Naive thymus-derived CD8-positive, alpha-beta T cell (primary cell): ENCODE measurements around the gene SRGAP1. TPM values are rescaled to one million over a fixed set of nuclear protein-coding genes. Genes with fewer than 3 reads are reported as not detected.

Source experiments
- ATAC-seq, 2 donors: fragments of 150-1000 bp; cut with Tn5 transposase in 1 of 2; sonication (Bioruptor Pico), chemical (Tn5 transposase) in 1 of 2; 1 replicate in 1 of 2; 2 replicates in 1 of 2; pipeline ENCODE4 v1.10.0; 2021; ENCODE audit warnings: mild to moderate bottlenecking in 2 of 2, moderate library complexity in 2 of 2
- POLR2A ChIA-PET: fragments of 350-600 bp; sonication (Branson Sonifier 250); formaldehyde crosslinking; loops from one replicate; lab custom pipeline; 2021; ENCODE audit warnings: antibody characterized with exemption; lab: Charles Lee
- DNase-seq, 10 donors: peaks; one replicate each; pipeline versions ENCODE4 v3.0.0 to v3.0.0-alpha.2; 2020 to 2022
- H3K27ac Mint-ChIP-seq, 10 donors: one replicate each; pipeline ENCODE4 v1.8.0; 2020 to 2022; ENCODE audit warnings: mild to moderate bottlenecking in 10 of 10, mixed read lengths in 10 of 10, moderate library complexity in 4 of 10, inconsistent platforms in 1 of 10
- H3K27me3 Mint-ChIP-seq, 5 donors: one replicate each; pipeline ENCODE4 v1.8.0; 2021 to 2022; ENCODE audit warnings: mixed read lengths in 5 of 5
- H3K36me3 Mint-ChIP-seq, 3 donors: one replicate each; pipeline ENCODE4 v1.8.0; 2020 to 2022; ENCODE audit warnings: mixed read lengths in 3 of 3, mild to moderate bottlenecking in 2 of 3, inconsistent platforms in 1 of 3
- H3K4me1 Mint-ChIP-seq, 4 donors: one replicate each; pipeline ENCODE4 v1.8.0; 2021 to 2022; ENCODE audit warnings: mixed read lengths in 4 of 4
- H3K4me3 Mint-ChIP-seq, 10 donors: one replicate each; pipeline ENCODE4 v1.8.0; 2020 to 2022; ENCODE audit warnings: mild to moderate bottlenecking in 10 of 10, mixed read lengths in 10 of 10, moderate library complexity in 6 of 10, inconsistent platforms in 1 of 10
- H3K9me3 Mint-ChIP-seq, 9 donors: one replicate each; pipeline ENCODE4 v1.8.0; 2020 to 2022; ENCODE audit warnings: mixed read lengths in 9 of 9, mild to moderate bottlenecking in 3 of 9, inconsistent platforms in 1 of 9, moderate library complexity in 1 of 9
- polyA plus RNA-seq, 3 donors: library from polyadenylated mRNA; unstranded; fragments of 300-500 nt; fragmentation: Illumina TruSeq; gene quantifications; one replicate each; pipeline ENCODE4 v1.2.3, GENCODE V29; 2021
- total RNA-seq, 8 experiments: library from RNA in 2 of 8; stranded (reverse) in 2 of 8; gene quantifications; one replicate each; pipeline ENCODE4 v1.2.3 and lab custom pipeline; 2021 to 2026

The SRGAP1 gene
- total RNA-seq (not detected), polyA plus RNA-seq (under 1 TPM; 0.01 to 0.04 (median 0.03) TPM), total RNA-seq (lab: John Stamatoyannopoulos, UW) (0 to 0.26 (median 0.14) reads per million in 6 experiments)

DNA sequence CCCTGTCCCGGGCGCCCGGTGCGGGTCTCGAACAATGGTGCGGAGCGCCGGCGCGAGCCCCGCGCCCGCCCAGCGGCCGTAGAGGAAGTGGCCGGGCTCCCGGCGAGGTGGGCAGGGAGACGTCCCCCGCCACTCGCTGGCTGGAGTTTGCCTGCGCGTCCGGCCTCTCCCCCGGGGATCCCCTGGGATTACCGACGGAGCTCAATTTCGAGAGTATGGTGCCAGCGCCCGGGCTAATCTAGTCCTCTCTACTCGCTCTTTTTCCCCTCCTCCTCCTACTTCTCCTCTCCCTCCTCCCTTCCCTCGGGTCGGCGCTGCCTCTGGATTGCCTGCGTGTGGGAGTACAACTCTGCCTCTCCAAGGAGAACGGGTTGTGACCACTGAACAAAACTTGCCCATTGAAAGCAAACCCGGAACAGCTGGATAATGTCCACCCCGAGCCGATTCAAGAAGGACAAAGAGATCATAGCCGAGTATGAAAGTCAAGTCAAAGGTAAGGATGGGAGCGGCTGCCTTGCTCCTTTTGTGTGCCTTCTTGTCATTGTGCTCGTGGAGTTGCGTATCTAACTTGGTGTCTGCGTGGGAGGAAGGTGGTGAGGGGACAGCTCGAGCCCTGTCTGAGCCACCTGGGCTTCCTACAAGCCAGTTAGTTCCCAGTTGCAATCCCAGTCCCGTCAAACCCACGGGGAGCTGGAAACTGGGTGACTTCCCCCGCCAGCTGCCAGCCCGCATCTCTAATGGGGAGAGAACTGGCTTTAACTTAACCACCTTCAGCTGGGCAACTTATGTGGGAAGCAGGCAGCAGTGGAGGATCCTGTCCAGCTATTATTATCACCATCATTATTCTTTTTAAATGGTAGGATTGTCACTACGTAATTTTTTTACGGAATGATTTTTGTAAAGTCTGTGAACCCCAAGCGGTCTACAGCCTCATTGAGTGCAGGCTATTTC, at the start of gene SRGAP1:
Gene SRGAP1, plus strand, starts transcription at position 310 of the 951 bp plus-strand sequence. Its CDS starts 117 bp downstream, at position 427.
- POLR2A ChIA-PET, result interaction anchor here (0.5 to 1.0 kb wide), 2 partner anchors 306 to 559 kb away, joined by 3 to 6 read pairs; partner anchors contain the start of gene XPOT
- Mint-ChIP-seq H3K27me3 (peaks cover 16 to 29% (median 24%) of the 10 kb centered on the region in 5 donors), H3K9me3 (no peaks in the 10 kb centered on the region), H3K36me3 (no peaks in the 10 kb centered on the region), H3K4me3 (peak within 1 kb of the TSS; percentile 83 to 97 (median 94)), H3K4me1 (peaks cover 5 to 8% (median 7%) of the 10 kb centered on the region in 4 donors), H3K27ac (peak within 1 kb of the TSS in 4 of 10 donors; percentile 34 to 86 (median 81))
- ATAC-seq (peak in 1 of 2 donors; percentile 5), DNase-seq (peak in 4 of 10 donors; percentile 12 to 19 (median 16))

DNA sequence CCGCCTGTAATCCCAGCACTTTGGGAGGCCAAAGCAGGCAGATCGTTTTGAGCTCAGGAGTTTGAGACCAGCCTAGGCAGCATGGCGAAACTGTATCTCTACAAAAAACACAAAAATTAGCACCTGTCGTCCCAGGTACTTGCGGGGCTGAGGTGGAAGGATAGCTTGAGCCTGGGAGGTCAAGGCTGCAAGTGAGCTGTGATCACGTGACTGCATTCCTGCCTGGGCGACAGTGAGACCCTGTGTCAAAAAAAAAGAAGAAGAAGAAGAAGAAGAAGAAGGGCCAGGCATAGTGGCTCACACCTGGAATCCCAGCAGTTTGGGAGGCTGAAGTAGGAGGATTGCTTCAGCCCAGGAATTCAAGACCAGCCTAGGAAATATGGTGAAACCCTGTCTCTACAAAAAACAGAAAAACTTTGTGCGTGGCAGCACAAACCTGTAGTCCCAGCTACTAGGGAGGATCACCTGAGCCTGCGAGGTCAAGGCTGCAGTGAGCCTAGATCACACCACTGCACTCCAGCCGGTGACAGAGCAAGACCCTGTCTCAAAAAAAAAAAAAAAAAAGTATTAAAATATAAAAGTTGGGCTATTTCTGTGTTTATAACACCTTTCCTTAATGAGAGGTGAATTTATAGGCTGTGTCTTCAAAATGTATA, 49.3 kb upstream of the SRGAP1 start:
- Mint-ChIP-seq H3K27me3 (no peaks in the 10 kb centered on the region), H3K4me3 (no peak overlapping the region)

DNA sequence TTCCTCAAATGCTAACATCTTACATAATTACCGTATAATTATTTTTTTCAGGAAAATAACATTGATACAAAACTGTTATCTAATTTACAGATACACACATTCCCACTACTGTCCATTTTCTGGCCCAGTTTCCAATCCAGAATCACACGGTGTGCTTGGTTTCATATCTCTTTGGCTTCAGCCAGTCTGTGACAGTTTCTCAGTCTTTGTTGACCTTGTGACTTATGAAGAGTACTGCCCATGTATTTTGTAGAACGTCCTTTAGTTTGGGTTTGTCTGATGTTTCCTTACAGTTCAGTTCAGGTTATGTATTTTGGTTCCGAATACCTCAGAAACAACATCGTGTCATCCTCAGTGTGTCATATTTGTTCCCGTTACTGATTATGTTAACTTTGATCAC, 48.6 kb upstream of the SRGAP1 start:
- Mint-ChIP-seq H3K36me3 (peaks cover 0 to 11% (median 5%) of the 10 kb centered on the region in 3 donors), H3K4me1 (peaks cover 0 to 2% (median 0%) of the 10 kb centered on the region in 4 donors), H3K9me3 (no peaks in the 10 kb centered on the region), H3K27me3 (no peaks in the 10 kb centered on the region), H3K4me3 (no peak overlapping the region), H3K27ac (peak overlapping the region in 1 of 10 donors; percentile 5)
- ATAC-seq (no peak), DNase-seq (no peak)
- POLR2A ChIA-PET, result no interaction called here

More for the DNA sequence above, 49.3 kb upstream of the SRGAP1 start:
- POLR2A ChIA-PET, result interaction anchor here (0.7 kb wide), 1 partner anchor 30 kb away, joined by 5 read pairs; no protein-coding TSS in a partner anchor
- no peaks in the 10 kb centered on the region for H3K9me3 Mint-ChIP-seq
- H3K27ac Mint-ChIP-seq, result no peak overlapping the region
- H3K36me3 Mint-ChIP-seq, result peaks cover 5 to 19% (median 10%) of the 10 kb centered on the region in 3 donors
- no peak for DNase-seq
- peaks cover 0 to 5% (median 0%) of the 10 kb centered on the region in 4 donors for H3K4me1 Mint-ChIP-seq
- no peak for ATAC-seq

DNA sequence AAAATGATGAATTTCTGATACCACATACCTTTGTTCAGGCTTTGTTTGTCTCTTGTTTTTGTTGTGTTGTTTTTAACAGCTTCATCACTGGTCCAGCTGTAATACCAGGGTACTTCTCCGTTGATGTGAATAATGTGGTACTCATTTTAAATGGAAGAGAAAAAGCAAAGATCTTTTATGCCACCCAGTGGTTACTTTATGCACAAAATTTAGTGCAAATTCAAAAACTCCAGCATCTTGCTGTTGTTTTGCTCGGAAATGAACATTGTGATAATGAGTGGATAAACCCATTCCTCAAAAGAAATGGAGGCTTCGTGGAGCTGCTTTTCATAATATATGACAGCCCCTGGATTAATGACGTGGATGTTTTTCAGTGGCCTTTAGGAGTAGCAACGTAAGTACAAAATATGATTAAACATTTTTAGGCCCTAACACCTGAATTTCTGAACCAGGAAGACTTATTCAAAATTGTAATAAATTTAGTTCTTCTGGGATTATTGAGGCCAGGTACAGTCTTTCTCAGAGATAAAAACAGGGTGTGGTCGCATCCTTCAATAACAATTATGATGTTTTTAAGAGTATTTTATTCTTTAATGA, 42.4 kb upstream of the SRGAP1 start:
- no peak overlapping the region for H3K4me3 Mint-ChIP-seq
- no peaks in the 10 kb centered on the region for H3K27me3 Mint-ChIP-seq
- H3K27ac Mint-ChIP-seq, result no peak overlapping the region
- ATAC-seq (no peak), DNase-seq (peak in 3 of 10 donors; percentile 25 to 32 (median 31))
- POLR2A ChIA-PET, result no interaction called here
- no peaks in the 10 kb centered on the region for H3K9me3 Mint-ChIP-seq
- peaks cover 0 to 16% (median 1%) of the 10 kb centered on the region in 3 donors for H3K36me3 Mint-ChIP-seq
- H3K4me1 Mint-ChIP-seq, result peaks cover 0 to 2% (median 0%) of the 10 kb centered on the region in 4 donors

DNA sequence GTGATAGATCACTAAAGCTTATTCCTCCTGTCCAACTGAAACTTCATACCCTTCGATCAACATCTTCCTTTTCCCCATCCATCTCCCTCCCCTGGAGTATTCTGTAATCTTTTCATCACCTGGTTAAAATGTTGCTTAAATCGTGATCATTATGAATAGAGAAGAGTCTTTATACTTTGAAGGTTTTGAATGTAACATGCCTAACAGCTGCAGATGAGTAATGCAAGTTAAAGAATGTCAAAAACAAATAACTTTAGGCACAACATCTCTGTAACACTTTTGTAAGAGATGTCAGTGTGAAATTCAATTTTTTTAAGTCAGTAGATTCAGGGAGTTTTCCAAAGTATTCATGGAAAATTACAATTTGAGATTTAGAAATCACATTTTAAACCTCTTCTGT, 39.8 kb upstream of the SRGAP1 start:
- Mint-ChIP-seq H3K9me3 (no peaks in the 10 kb centered on the region), H3K4me3 (no peak overlapping the region), H3K36me3 (peaks cover 0 to 16% (median 4%) of the 10 kb centered on the region in 3 donors), H3K27ac (no peak overlapping the region), H3K27me3 (no peaks in the 10 kb centered on the region), H3K4me1 (no peaks in the 10 kb centered on the region)
- DNase-seq (no peak), ATAC-seq (no peak)
- POLR2A ChIA-PET, result no interaction called here

DNA sequence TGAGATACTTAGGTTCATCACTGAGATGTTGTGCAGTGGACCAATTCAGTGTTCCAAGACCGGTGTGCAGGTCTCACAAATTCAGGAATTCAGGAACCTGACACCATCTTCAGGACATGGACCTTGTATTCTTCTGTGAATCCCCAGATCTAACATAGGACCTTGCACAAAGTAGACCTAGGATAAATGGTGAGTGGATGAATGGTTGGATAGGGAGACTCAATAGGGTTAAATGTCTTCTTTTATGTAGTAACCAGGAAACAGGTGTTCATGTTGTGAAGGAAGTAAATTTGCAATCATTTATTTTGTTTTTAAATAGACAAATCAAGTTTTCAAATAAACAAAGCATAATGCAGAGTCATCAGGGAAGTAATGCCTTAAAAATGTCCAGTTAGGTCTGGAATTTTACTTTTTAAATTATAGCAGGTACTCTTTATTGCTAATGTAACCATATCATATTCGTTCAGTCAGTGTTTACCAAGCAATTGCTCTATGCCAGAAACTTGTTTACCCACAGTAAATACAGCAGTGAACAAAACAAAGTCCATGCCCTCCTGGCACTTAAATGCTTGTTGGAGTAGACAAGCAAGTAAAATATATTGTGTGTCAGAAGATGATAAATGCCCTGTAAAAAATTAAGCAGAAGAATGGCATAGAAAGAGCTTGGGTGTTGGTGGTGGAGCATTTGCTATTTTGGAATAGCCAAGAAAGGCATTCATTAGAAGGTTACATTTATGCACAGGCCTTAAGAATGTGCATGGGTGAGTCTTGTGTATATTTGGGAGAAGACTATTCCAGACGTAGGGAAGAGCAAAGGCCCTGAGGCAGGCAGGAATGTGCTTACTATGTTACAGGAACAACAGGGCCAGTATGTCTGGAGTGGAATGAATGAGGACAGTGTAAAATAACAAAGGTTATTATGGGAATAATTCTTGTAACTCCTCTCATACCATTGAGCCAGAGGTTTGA, 38.5 kb upstream of the SRGAP1 start:
- POLR2A ChIA-PET, result no interaction called here
- H3K36me3 Mint-ChIP-seq, result peaks cover 0 to 16% (median 4%) of the 10 kb centered on the region in 3 donors
- peaks cover 0 to 1% (median 0%) of the 10 kb centered on the region in 4 donors for H3K4me1 Mint-ChIP-seq
- no peak overlapping the region for H3K27ac Mint-ChIP-seq
- DNase-seq, result no peak
- no peak for ATAC-seq
- no peaks in the 10 kb centered on the region for H3K9me3 Mint-ChIP-seq
- H3K27me3 Mint-ChIP-seq, result no peaks in the 10 kb centered on the region
- no peak overlapping the region for H3K4me3 Mint-ChIP-seq

DNA sequence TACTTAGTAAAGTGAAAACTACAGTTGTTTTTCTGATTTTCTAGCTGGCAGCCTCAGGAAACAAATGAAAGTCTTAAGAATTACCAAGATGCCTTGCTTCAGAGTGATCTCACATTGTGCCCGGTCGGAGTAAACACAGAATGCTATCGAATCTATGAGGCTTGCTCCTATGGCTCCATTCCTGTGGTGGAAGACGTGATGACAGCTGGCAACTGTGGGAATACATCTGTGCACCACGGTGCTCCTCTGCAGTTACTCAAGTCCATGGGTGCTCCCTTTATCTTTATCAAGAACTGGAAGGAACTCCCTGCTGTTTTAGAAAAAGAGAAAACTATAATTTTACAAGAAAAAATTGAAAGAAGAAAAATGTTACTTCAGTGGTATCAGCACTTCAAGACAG, 35.9 kb upstream of the SRGAP1 start:
- DNase-seq (no peak), ATAC-seq (no peak)
- no peak overlapping the region for H3K4me3 Mint-ChIP-seq
- no peaks in the 10 kb centered on the region for H3K9me3 Mint-ChIP-seq
- no peak overlapping the region for H3K27ac Mint-ChIP-seq
- H3K36me3 Mint-ChIP-seq, result peaks cover 0 to 11% (median 4%) of the 10 kb centered on the region in 3 donors
- peaks cover 0 to 3% (median 1%) of the 10 kb centered on the region in 4 donors for H3K4me1 Mint-ChIP-seq
- H3K27me3 Mint-ChIP-seq, result no peaks in the 10 kb centered on the region
- POLR2A ChIA-PET, result no interaction called here

DNA sequence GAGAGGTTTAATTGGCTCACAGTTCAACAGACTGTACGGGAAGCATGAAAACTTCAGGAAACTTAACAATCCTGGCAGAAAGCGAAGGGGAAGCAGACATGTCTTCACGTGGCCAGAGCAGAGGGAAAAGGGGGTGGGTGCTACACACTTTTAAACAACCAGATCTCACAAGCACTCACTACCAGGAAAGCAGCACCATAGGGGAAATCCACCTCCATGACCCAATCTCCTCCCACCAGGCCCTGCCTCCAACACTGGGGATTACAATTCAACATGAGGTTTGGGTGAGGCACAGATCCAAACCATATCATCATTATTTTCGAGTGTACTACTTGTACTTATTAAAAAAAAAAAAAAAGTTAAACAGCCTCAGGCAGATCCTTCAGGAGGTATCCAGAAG, 34.9 kb upstream of the SRGAP1 start:
- H3K4me3 Mint-ChIP-seq, result no peak overlapping the region
- no peaks in the 10 kb centered on the region for H3K27me3 Mint-ChIP-seq
- H3K36me3 Mint-ChIP-seq, result peaks cover 0 to 10% (median 4%) of the 10 kb centered on the region in 3 donors
- no peak for ATAC-seq
- H3K9me3 Mint-ChIP-seq, result no peaks in the 10 kb centered on the region
- peak overlapping the region in 1 of 10 donors; percentile 88 for H3K27ac Mint-ChIP-seq
- DNase-seq, result no peak
- peaks cover 3 to 8% (median 6%) of the 10 kb centered on the region in 4 donors for H3K4me1 Mint-ChIP-seq
- POLR2A ChIA-PET, result no interaction called here

DNA sequence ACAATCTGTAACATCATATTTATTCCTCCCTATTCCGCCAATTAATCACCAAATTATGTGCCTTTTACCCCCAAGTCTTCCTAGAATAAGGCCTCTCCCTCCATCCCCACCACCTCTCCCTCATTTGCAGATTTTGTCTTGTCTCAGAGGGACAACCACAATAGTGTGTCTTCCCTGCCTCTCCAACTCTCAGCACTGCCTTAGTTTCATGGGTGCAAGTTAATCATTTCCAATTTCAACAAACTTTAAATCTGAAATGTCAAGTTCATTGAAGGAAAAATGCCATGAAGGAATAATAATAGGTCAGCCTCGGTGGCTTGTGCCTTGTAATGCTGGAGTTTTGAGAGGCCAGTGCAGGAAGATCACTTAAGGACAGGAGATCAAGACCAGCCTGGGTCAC, 33.2 kb upstream of the SRGAP1 start:
- H3K27me3 Mint-ChIP-seq, result no peaks in the 10 kb centered on the region
- H3K9me3 Mint-ChIP-seq, result no peaks in the 10 kb centered on the region
- POLR2A ChIA-PET, result no interaction called here
- H3K36me3 Mint-ChIP-seq, result peaks cover 0 to 3% (median 0%) of the 10 kb centered on the region in 3 donors
- ATAC-seq, result no peak
- peak overlapping the region in 1 of 10 donors; percentile 50 for H3K27ac Mint-ChIP-seq
- DNase-seq, result no peak
- H3K4me1 Mint-ChIP-seq, result peaks cover 3 to 18% (median 18%) of the 10 kb centered on the region in 4 donors
- no peak overlapping the region for H3K4me3 Mint-ChIP-seq

DNA sequence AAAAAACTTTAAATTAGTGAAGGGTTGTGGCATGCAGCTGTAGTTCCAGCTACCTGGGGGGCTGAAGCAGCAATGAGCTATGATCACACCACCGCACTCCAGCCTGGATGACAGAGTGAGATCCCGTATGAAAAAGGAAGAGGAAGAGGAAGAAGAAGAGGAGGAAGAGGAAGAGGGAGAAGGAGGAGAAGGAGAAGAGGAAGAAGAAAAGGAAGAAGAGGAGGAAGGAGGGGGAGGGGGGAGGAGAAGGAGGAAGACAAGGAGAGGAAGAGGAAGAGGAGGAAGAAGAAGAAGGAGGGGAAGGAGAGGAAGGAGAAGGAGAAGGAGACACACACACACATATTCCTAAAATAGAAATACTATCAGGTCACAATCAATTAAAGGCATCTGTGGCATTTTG, 32.7 kb upstream of the SRGAP1 start:
- DNase-seq (no peak), ATAC-seq (no peak)
- Mint-ChIP-seq H3K4me3 (no peak overlapping the region), H3K4me1 (peaks cover 3 to 18% (median 18%) of the 10 kb centered on the region in 4 donors), H3K27me3 (no peaks in the 10 kb centered on the region), H3K36me3 (peaks cover 0 to 4% (median 0%) of the 10 kb centered on the region in 3 donors), H3K9me3 (no peaks in the 10 kb centered on the region), H3K27ac (no peak overlapping the region)
- POLR2A ChIA-PET, result no interaction called here

DNA sequence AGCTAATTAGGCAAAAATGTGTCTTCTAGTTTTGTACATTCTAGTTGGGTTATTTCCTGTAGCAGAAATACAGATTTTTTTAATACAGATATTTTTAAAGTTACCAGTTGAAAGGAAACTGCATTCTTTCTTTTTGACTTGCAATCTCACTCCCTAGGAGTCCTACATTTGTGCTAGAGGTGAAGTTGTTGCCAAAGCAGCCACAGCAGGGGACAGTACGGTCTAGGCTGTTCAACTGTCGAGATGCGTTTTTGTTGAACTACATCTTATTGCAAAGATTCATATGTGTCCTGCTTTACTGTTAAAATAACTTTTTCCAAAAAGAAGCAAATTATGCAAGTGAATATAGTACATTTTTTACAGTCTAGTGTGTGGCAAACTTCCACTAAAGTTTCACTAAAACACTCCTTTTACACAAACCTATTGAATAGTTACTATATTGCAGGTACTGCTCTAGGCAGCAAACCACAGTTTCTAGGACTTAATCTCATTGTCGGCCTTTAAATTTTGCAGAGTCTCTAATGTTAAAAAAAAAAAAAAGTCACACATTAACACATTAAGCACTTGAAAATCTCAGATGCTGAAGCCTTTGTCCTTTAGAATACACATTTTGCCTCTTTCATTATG, 30.2 kb upstream of the SRGAP1 start:
- Mint-ChIP-seq H3K4me1 (peaks cover 3 to 18% (median 18%) of the 10 kb centered on the region in 4 donors), H3K27ac (peak overlapping the region in 5 of 10 donors; percentile 52 to 82 (median 77)), H3K27me3 (peaks cover 0 to 9% (median 4%) of the 10 kb centered on the region in 5 donors), H3K36me3 (peaks cover 0 to 16% (median 9%) of the 10 kb centered on the region in 3 donors), H3K4me3 (peak overlapping the region in 4 of 10 donors; percentile 18 to 53 (median 44)), H3K9me3 (peaks cover 0 to 14% (median 8%) of the 10 kb centered on the region in 9 donors)
- POLR2A ChIA-PET, result no interaction called here
- ATAC-seq (no peak), DNase-seq (no peak)
